Activated CD4-positive, CD25-positive, alpha-beta regulatory T cell treated with anti-CD3 and anti-CD28 coated beads, Interleukin-2, amount 50 U/mL, for 72 hours (primary cell): Measurements from ENCODE around the gene SORBS2.

Source experiments
- DNase-seq: peaks from one replicate; pipeline ENCODE4 v3.0.0; 2021

Gene SORBS2

GRCh38 chr4:185772391-185773093, 39.5 kb downstream of the SORBS2 start:
- DNase-seq, result no peak

- no peak for DNase-seq
These were observed 40.1 kb downstream of the SORBS2 start for GRCh38 chr4:185771711-185772390.

- DNase-seq, result no peak
These were observed 44.5 kb downstream of the SORBS2 start for GRCh38 chr4:185767528-185767927.

- DNase-seq, result no peak
These were observed 47.1 kb downstream of the SORBS2 start for GRCh38 chr4:185764876-185765275.

- no peak for DNase-seq
These were observed 50.4 kb downstream of the SORBS2 start for GRCh38 chr4:185761352-185762235.

GRCh38 chr4:185758807-185759206, 53.2 kb downstream of the SORBS2 start:
- DNase-seq, result no peak

- no peak for DNase-seq
These were observed 56.5 kb downstream of the SORBS2 start for GRCh38 chr4:185755451-185755850.

GRCh38 chr4:185754961-185755360, 57.0 kb downstream of the SORBS2 start:
- no peak for DNase-seq

- DNase-seq, result no peak
These were observed 59.1 kb downstream of the SORBS2 start for GRCh38 chr4:185752872-185753271.

- no peak for DNase-seq
These were observed 62.1 kb downstream of the SORBS2 start for GRCh38 chr4:185749858-185750257.

GRCh38 chr4:185748901-185749390, 63.0 kb downstream of the SORBS2 start:
- DNase-seq, result no peak

GRCh38 chr4:185745891-185746290, 66.1 kb downstream of the SORBS2 start:
- no peak for DNase-seq

GRCh38 chr4:185744946-185745345, 67.0 kb downstream of the SORBS2 start:
- no peak for DNase-seq

- DNase-seq, result no peak
These were observed 67.5 kb downstream of the SORBS2 start for GRCh38 chr4:185744488-185744862.

GRCh38 chr4:185743722-185744487, 68.1 kb downstream of the SORBS2 start:
- no peak for DNase-seq

GRCh38 chr4:185742766-185743165, 69.2 kb downstream of the SORBS2 start:
- no peak for DNase-seq

GRCh38 chr4:185741795-185742194, 70.2 kb downstream of the SORBS2 start:
- no peak for DNase-seq

- no peak for DNase-seq
These were observed 71.5 kb downstream of the SORBS2 start for GRCh38 chr4:185740471-185740873.

GRCh38 chr4:185738820-185739219, 73.2 kb downstream of the SORBS2 start:
- DNase-seq, result no peak

- no peak for DNase-seq
These were observed 73.9 kb downstream of the SORBS2 start for GRCh38 chr4:185738038-185738552.

GRCh38 chr4:185737489-185738037, 74.4 kb downstream of the SORBS2 start:
- DNase-seq, result no peak

- DNase-seq, result no peak
These were observed 75.1 kb downstream of the SORBS2 start for GRCh38 chr4:185736882-185737281.
